ENCODE measurements around the gene ZNF660.

DNA sequence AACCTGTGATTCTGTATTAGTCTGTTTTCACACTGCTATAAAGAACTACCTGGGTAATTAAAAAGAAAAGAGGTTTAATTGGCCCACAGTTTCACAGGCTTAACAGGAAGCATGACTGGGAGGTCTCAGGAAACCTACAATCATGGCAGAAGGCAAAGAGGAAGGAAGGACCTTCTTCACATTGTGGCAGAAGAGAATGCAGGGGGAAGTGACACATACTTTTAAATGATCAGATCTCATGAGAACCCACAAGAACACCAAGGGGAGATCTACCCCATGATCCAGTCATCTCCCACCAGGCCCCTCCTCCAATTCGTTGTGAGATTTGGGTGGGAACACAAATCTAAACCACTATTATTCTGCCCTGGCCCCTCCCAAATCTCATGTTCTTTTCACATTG lies 23.7 kb upstream of the ZNF660 start:
- TF ChIP-seq CTCF (IDR thresholded peaks at IDR 0.05 in 2 of 3, conservative IDR thresholded peaks at IDR 0.05 in 1 of 3; ENCODE audit: insufficient read depth in 2 of 3, low read depth in 1 of 3, low read length in 3 of 3) (no peak), POLR2A (conservative IDR thresholded peaks at IDR 0.05) (no peak), HDGF (IDR thresholded peaks at IDR 0.05) (no peak), BRD9 (IDR thresholded peaks at IDR 0.05; ENCODE audit: low read depth, partially characterized antibody) (no peak), ZNF175 (CRISPR knock-in tag; IDR thresholded peaks at IDR 0.05; ENCODE audit: low read depth) (no peak), XRCC3 (IDR thresholded peaks at IDR 0.05) (no peak), RAD21 (CRISPR knock-in tag; conservative IDR thresholded peaks at IDR 0.05 in 1 of 2, IDR thresholded peaks at IDR 0.05 in 1 of 2) (no peak), GMEB1 (CRISPR knock-in tag; IDR thresholded peaks at IDR 0.05) (no peak), SRF (CRISPR knock-in tag; IDR thresholded peaks at IDR 0.05) (no peak), ZNF764 (CRISPR knock-in tag; IDR thresholded peaks at IDR 0.05; ENCODE audit: low read depth) (no peak)
